Superior temporal gyrus (tissue), 1 donor: Measurements from ENCODE around the gene CORO6.
A peak's percentile ranks its signal among the peaks of the same experiment; 100 is the strongest.

Experiments
- DNase-seq: peaks from one replicate; pipeline ENCODE4 v3.0.0-alpha.2; 2016; ENCODE audit errors: extremely low spot score

CORO6 gene

DNA sequence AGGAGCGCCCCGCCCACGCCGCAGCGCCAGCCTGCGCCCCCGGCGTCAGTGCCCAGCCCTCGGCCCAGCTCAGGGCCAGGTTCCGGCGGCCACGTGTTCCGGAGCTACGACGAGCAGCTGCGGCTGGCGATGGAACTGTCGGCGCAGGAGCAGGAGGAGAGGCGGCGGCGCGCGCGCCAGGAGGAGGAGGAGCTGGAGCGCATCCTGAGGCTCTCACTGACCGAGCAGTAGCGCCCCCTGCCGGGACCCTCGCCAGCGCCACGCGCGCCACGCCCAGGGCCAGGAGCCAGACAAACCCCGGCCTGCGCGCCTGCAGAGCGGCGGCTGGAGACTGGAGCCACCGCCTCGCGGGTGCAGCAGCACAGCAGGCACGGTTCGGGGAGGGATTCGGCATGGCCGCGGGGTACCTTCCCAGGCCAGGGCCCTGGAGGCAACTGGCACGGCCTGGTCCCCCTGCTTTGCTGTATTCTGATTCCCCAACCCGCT is 9.3 kb downstream of the CORO6 start:
- DNase-seq: peak; percentile 91

DNA sequence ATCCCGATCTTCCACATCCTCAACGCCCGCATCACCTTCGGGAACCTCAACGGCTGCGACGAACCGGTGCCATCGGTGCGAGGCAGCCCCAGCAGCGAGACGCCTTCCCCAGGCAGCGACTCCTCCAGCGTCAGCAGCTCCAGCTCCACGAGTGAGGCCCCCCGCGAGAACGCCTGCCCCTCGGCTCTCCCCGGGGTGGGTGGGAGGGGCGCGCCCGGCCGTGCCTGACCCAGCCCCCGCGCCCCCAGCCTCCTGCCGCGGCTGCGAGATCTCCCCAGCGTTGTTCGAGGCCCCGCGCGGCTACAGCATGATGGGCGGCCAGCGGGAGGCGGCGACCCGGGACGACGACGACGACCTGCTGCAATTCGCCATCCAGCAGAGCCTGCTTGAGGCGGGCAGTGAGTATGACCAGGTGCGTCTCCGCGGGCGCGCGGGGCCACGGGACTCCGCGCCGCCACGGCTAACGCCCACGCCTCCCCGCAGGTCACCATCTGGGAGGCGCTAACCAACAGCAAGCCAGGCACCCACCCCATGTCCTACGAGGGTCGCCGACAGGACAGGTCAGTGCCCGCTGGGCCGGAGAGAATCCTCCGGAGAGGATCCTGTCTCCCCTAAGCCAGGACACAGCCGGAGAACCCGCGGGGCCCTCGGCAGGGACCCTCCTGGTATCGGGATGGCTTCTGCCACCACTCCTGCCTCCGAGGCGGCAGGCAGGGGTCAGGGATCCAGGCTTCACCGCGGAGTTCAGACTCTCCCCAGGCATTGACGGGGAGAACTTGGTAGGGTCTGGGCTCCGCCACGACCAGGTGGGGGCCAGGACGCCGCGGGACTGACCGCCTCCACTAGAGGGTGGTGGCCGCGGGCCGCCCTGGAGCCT is 10.1 kb downstream of the CORO6 start:
- DNase-seq: no peak

DNA sequence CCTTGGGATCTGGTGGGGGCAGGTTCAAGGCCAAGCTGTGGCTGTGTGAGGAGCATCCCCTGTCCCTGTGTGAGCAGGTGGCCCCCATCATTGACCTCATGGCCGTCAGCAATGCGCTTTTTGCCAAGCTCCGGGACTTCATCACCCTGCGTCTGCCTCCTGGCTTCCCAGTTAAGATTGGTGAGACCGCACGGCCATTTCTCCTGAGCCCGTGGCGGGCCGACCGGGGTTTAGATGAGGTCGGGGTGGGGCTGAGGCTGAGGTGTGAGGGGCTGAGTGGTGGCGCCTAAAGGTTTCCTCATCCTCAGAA is 10.7 kb downstream of the CORO6 start:
- DNase-seq: no peak

DNA sequence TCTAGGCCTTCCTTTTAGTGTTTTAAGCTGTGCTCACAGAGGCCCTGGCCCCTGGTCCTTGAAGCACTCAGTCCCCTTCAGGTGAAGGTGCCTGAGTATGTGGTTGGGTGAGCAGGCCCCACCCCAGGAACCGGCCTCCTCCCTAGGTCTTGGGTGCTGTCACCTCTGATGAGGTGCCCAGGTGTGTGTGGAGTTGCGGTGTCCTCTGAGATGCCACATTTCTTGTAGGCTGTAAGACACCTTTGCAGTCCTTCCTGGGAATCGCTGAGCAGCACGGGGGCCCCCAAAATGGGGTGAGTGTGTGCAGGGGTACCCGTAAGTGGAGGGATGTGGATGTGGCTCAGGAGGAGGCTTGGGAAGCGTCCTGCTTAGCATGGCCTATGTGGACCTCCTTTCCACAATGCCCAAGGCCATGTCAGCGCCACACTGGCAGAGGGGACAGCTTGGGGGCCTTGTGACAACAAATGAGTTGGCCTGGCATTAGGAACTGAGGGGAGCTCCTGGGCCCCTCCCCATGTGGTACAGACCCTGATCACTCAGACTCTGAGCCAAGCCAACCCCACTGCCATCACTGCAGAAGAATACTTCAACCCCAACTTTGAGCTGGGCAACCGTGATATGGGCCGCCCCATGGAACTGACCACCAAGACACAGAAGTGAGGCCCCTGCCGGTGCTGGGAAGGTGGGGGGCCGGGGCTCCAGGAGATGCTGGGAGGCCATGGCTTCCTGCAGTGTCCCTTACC is 11.2 kb downstream of the CORO6 start:
- no peak for DNase-seq

DNA sequence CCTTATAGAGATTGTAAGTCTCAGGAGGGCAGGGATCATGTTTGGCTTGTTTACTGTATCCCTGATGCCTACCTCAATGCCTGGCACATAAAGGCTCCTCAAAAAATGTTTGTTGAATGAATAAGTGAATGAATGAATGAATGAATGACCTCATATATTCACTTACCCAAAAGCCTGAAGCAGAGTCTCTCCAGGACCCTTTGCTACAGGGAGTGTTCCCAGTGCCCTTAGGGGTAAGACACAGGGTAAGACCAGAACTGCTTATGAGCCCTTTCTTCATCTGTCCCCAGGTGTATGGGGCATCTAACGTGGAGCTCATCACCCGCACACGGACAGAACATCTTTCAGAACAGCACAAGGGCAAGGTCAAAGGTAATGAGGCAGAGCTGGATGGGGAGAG is 12.3 kb downstream of the CORO6 start:
- no peak for DNase-seq

DNA sequence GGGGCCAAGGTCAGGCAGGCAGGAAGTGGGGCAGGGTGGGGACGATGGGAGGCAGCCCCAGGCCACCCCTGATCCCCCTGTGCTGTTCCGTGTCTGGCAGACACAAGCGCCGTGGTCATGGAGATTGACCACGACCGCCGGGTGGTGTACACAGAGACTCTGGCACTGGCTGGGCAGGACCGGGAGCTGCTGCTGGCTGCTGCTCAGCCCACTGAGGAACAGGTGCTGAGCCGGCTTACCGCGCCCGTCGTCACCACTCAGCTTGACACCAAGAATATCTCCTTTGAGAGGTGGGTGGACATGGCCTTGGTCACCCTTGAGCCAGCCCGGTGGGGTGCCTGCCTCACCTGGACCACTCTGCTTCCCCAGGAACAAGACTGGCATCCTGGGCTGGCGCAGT is 13.7 kb downstream of the CORO6 start:
- DNase-seq: no peak

DNA sequence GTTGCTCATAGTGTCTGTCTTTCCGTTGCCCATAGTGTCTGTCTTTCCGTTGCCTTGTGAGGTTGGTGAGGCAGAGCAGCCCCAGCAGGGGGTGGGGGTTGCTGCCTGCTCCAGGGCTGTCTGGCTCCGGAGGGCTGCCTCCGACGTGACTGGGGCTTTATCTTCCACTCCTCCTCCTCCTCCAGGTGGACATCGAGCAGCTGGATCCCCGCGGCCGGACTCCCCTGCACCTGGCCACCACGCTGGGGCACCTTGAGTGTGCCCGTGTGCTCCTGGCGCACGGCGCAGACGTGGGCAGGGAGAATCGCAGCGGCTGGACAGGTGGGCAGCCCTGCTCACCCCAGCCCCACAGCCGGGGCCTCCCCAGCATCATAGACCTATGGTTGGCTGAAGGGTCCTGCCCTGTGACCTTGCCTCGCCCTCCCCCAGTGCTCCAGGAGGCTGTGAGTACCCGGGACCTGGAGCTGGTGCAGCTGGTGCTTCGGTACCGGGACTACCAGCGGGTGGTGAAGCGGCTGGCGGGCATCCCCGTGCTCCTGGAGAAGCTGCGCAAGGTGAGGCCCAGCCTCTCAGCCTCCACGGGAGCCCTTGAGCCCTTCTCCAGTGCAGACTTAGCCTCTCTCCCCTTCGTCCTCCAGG is 15.0 kb downstream of the CORO6 start:
- no peak for DNase-seq

DNA sequence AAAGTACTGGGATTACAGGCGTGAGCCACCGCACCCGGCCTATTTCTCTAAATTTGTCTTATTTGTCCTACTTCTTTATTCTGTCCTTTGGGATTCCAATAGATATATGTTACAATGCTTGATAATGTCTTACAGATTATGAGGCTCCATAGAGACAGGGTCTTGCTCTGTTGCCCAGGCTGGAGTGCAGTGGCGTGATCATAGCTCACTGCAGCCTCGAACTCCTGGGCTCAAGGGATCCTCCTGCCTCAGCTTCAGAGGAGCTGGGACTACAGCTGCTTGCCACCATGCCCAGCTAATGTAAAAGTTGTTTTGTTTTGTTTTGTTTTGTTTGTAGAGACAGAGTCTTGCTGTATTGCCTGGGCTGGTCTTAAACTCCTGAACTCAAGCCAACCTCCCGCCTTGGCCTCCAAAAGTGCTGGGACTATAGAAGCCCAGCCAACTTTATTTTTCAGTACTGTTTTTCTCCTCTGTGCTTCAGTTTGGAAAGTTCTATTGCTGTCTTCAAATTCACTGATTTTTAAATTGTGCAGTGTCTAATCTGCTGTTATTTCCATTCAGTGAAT is 19.5 kb downstream of the CORO6 start:
- DNase-seq: no peak

DNA sequence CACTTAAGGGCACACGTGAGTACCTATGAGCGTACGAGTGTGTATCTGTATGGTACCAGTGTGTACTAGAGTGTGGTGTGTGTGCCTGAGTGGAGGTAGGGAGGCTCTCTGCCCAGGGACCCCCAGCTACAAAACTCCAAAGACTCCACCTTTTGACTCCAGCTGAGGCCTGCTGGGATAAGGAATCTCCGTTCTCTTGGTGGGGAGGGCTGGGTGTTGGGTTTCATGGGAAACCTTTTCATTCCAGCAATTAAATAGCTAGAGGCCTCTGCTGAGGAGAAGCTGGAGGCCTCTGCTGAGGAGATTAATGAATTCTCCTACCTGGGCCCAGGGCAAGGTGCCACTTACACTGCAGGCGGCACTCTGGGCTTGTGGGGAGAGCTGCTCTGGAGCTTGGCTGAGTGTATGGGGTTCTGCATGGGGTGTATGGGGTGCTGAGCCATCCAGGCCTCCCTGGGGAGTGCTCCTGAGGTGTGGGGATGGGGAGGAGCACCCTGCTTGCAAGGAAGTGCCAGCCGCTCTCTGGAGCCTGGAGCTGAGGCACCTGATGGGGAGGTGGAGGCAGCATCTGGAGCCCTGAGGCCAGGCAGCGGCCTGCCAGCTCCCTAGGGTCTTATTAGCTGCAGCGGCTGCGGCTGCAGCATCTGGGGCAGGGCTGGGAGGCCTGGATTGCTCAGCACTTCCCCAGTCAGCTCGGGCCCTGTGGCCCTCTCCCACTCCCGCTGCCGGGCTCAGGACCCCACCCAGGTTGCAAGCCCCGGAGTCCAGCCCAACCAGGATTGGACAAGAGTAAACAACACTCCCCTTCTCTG is 25.1 kb downstream of the CORO6 start:
- no peak for DNase-seq

DNA sequence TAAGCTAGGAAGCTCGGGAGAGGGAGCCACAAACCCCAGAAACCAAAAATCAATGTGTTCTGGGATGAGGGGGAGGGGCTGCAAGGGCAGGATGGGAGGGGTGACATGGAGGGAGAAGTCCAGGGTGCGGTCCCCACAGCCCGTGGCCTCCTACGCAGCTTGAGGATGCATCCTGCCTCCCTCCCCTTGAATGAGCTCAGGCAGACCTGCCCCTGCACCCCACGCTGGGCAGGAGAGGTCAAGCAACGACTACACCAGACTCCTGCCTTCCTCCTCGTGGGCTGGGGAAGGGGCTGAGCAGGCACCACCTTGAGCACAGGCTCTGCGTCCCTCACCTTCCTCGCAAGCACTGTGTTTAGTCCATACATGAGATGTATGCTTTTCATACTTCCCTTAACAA is 25.9 kb downstream of the CORO6 start:
- no peak for DNase-seq

DNA sequence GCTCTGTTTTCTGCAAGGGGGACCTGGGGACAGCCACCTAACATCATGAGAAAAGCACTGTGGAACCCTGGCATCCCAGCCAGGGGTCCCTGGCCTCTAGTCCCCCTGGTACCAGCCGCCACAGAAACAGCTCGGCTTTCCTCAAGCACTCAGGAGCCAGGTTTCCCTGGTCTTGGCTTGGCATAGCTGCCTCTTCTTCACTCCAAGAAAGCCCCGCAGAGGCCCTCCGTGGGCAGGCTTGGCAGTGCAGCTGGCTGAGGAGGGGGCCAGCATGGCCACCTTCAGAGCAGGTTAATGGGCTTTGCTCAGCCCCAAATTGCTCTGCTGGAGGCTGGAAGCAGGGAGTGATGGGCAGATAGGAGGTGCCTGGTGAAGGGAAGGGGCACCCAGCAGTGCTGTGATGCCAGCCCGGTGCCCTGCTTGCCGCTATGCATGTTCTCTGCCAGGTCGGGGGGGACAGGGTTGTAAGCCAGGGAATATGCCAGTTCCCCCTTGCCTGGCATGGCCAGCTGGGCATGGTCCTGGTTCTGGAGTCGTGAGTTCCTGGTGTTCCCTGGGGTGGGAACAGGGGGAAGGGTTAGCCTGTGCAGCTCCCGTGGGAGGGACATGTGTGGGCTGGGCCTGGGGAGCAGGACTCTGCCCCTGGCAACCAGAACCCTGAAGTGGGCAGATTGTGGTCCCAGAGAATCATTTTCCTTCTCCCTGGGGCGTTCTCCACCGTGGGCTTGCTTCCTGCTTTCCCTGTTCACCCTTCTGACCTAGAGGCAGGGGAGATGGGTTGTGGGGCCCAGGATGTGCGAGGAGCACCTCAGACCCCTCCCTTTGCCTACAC is 26.6 kb downstream of the CORO6 start:
- DNase-seq: no peak

DNA sequence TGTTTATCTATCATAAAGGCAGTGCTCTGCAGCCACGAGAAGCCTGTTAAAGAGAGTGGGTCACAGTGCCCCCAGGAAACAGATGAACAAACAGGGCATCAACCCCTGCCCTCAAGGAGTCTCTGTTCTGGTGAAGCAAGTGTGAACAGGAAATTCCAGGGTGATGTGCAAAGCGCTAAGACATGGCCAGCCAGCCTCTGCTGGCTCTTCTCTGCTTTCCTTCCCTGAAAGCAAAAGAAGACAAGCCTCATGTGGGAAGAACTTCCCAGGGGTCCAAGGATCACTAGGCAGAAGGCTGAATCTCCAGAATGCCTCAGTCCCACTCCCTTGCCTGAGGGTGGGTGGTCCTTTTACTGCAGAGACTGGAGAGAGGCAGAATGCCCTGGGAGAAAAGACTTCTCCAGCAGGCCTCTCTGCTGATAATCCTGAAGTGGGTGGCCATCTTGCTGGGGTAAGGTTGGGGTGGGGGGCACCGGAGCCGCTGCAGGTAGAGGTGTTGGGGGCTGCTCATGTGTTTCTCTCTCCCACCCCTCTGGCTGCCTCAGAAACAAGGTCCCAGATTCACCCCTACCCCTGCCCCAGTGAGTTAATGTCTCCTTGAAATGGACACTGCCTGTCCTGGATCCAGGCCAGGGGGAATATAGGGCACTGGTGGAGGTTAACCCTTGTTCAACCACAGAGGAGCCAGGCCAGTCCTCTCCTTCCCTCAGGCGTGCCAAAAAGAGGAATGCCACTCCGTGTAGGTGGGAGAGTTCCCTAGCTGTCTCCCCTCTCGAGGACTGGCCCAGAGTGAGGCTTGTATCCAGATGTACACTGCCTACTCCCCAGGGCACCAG is 27.4 kb downstream of the CORO6 start:
- DNase-seq: no peak

DNA sequence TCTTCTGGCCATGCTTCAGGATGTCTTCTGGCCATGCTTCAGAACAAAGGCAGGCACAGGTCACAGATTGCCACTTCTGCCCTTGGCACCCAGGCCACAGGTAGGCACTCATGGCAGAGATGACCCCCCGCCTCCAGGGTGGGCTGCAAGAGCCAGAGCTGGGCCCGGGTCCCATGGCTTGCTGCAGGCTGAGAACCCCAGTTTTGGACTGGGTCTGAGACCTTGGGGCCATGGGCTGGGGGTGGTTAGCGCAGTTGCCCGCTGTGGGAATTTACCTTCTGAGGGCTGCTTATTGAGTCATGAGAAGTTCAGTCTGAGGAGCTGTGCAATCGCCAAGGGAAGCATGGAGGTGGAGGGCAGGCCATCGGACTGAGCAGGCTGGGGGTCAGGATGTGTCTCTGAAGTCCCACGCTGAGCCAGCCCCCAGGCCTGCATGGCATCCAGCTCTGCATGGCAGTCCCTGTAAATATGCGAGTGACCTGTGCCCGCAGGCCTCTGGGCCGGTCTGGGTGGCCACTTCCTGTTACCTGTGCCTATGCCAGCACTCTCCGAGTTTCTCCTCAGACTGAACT is 28.1 kb downstream of the CORO6 start:
- no peak for DNase-seq

DNA sequence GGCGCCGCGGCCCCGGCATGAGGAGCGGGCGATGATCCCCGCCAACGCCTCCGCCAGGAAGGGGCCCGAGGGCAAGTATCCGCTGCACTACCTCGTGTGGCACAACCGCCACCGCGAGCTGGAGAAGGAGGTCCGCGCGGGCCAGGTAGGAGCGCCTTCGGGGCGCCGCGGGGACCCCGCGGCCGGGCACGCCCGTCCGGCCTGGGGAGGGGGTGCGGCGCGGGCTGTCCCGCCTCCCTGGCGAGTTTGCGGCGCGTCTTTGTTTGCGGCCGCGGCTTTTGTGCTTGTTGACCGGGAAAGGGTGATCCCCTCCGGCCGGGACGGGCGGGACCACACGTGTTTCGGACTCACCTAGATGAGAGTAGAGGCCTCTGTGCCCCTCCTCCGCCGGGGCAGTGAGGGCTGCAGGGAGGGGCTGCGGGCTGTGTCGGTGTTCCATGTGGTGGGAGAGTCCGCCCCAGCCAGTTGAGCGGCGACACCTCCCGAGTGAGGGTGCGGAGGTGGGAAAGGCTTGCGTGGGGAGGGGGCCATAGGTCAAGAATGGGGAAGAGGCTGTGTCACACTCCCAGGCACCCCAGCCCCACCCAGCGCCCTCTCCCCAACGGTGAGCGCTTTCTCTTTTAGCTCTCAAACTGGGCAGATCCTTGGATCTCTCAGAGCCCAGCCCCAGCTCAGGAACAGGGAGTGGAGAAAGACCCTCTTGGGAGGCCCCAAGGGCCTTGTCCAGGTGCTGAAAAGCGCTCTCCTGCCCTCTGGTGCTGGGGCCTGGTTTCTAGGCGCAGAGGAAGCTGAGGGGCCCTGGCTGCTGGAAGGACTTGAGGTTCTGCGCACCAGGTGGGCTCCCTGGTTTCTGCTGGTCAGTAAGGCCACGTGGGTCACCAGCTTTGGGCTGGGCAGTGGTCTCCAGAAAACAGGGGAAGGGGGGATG is 28.9 kb downstream of the CORO6 start:
- no peak for DNase-seq

DNA sequence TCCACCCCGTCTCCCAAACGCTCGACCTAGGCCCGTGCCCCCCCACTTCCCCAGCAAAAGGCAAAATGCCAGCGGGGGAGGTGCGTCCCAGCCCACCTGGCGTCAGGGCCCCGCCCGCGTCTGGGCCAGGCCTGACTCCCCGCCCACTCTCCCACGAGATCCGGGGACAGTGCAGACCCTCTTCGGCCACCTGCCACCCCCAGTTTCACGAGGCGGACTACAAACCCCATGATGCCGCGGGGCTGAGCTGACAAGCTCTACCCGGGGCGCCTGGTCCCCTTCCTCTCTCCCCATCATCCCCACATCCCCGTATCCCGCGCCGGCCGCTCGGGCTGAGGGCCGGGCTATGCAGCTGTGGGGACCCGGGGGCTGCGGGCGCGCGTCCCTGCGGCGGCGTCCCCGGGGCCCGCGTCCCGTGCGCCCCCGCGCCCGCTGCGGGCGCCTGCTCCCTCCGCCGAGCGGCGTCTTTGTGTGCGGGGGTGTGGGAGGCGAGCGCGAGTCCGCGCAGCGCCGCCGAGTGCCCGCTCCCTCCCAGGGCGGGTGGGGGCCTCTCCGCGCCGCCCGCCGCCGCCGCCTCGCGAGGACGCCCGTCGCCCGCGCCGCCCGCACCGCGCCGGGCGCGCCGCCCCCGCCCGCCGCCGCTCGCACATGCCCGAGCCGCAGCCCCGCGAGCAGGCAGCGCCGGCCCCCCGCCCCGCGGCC is 29.7 kb downstream of the CORO6 start, which contains the start of gene ANKRD13B:
TSS of gene ANKRD13B (plus strand) at position 283 of the 702 bp plus-strand sequence. CDS start 490 bp downstream, outside the sequence.
- DNase-seq: no peak

DNA sequence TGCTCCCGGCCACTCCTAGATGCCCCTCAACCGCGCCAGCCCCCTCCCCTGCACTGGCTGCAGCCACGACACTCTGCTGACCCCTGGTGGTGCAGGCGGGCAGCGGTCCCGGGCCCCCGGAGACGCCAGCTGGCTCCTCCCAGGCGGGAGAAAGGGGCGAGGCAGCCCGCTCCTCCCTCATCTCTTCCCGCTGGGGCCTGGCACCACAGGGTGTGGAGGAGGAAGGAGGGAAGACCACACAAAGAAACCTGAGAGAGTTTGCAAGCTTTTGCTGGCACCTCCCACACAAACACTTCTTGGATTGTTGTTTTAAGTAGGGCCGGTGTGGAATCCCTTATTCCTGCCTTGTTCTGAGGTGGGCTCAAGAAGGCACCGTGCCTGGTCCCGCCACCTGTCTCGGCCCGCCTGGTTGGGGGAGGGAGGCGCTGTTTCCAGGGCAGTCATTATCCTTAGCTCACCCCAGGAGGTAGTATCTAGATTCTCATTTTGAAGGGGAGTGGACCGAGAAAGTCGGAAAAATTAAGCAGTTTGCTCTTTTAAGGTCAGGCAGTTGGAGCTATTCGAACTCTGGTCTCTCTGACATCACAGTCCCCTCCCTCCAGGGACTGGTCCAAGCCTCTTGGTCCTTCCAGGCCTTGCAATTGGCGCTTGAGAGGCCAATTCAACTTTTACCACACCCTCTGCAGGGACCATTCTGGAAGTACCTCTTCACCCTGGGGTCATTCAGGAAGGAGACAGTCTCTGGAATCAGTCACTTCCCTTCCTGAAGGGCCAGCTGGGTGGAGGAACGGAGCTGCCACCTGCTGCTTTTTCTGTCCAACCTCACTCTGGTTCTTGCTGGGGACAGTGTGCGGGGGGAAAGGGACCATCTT is 30.7 kb downstream of the CORO6 start:
- peak; percentile 89 for DNase-seq
